KMS-11 (cell line): ENCODE measurements around the gene FTL.

Source experiments
- H2AFZ ChIP-seq: fragments of 200-600 bp; sonication (generic); 2 replicates; pipeline ENCODE4 v1.6.1; 2016; ENCODE audit warnings: antibody characterized with exemption, mixed run types, low read depth
- H3K27ac ChIP-seq: fragments of 200-600 bp; sonication (generic); 2 replicates; pipeline ENCODE4 v1.6.1; 2016; ENCODE audit warnings: mild to moderate bottlenecking, mixed run types
- H3K27me3 ChIP-seq: fragments of 200-600 bp; sonication (generic); 2 replicates; pipeline ENCODE4 v1.6.1; 2017; ENCODE audit warnings: mild to moderate bottlenecking, low read depth, mixed run types, moderate library complexity; ENCODE audit not compliant: insufficient read depth
- H3K36me3 ChIP-seq: fragments of 200-600 bp; sonication (generic); 2 replicates; pipeline ENCODE4 v1.6.1; 2017; ENCODE audit warnings: mild to moderate bottlenecking, mixed run types; ENCODE audit not compliant: insufficient read depth
- H3K4me1 ChIP-seq: fragments of 200-600 bp; sonication (generic); 2 replicates; pipeline ENCODE4 v1.6.1; 2016; ENCODE audit warnings: mild to moderate bottlenecking, low read depth, mixed run types; ENCODE audit not compliant: poor library complexity, severe bottlenecking
- H3K4me2 ChIP-seq: fragments of 200-600 bp; sonication (generic); 2 replicates; pipeline ENCODE4 v1.7.0; 2016; ENCODE audit warnings: mild to moderate bottlenecking, mixed run types
- H3K4me3 ChIP-seq: fragments of 200-600 bp; sonication (generic); IDR thresholded peaks from 2 replicates; pipeline ENCODE4 v1.6.1; 2017; ENCODE audit warnings: low read depth, low read length, mixed read lengths; ENCODE audit not compliant: insufficient read depth
- H3K79me2 ChIP-seq: fragments of 200-600 bp; sonication (generic); 2 replicates; pipeline ENCODE4 v1.6.1; 2016; ENCODE audit warnings: low read depth, mixed run types; ENCODE audit not compliant: insufficient read depth
- H3K9ac ChIP-seq: fragments of 200-600 bp; sonication (generic); 2 replicates; pipeline ENCODE4 v1.6.1; 2016; ENCODE audit warnings: mild to moderate bottlenecking, mixed run types
- H4K20me1 ChIP-seq: fragments of 200-600 bp; sonication (generic); 2 replicates; pipeline ENCODE4 v1.6.1; 2016; ENCODE audit warnings: mild to moderate bottlenecking, mixed run types; ENCODE audit not compliant: insufficient read depth
- TF ChIP-seq, protein P1 (sequence below): fragments of 200-600 bp; sonication (generic); conservative IDR thresholded peaks from 2 replicates; pipeline ENCODE4 v1.6.1; 2017; ENCODE audit warnings: low read depth, mild to moderate bottlenecking, antibody characterized with exemption, low read length, moderate library complexity, mixed read lengths

FTL gene

DNA sequence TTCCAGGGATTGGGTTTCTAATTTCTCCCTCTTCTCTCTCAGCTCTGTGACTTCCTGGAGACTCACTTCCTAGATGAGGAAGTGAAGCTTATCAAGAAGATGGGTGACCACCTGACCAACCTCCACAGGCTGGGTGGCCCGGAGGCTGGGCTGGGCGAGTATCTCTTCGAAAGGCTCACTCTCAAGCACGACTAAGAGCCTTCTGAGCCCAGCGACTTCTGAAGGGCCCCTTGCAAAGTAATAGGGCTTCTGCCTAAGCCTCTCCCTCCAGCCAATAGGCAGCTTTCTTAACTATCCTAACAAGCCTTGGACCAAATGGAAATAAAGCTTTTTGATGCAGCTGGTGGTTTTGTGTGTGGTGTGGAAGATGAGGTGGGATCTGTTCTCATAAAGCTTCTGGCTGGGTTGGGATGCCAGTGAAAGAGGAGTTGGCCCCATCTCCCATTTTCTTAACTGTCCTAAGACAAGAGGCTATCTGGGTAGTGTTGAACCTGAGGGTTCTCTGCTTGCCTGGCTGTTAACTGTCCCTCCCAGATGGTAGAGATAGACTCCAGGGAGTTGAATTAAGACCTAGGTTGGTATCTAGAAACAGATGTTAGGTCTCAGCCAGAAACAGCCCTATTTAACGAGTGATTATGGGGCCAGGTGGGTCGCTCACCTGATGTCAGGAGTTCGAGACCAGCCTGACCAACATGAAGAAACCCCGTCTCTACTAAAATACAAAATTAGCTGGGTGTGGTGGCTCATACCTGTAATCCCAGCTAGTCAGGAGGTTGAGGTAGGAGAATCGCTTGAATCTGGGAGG lies 1.6 kb downstream of the FTL start:
- Histone ChIP-seq H3K27ac (peak overlapping the region; percentile 73; the same call in 1 of the 2 replicates), H3K79me2 (peaks cover 11% of the 10 kb centered on the region), H3K27me3 (no peaks in the 10 kb centered on the region), H3K9ac (peak overlapping the region; percentile 67; the same call in 1 of the 2 replicates), H3K4me1 (peaks cover 39% of the 10 kb centered on the region), H4K20me1 (no peaks in the 10 kb centered on the region), H3K36me3 (no peaks in the 10 kb centered on the region), H3K4me2 (peak overlapping the region; percentile 99), H3K4me3 (no peak overlapping the region), H2AFZ (no peak overlapping the region)
- TF ChIP-seq, protein P1, sequence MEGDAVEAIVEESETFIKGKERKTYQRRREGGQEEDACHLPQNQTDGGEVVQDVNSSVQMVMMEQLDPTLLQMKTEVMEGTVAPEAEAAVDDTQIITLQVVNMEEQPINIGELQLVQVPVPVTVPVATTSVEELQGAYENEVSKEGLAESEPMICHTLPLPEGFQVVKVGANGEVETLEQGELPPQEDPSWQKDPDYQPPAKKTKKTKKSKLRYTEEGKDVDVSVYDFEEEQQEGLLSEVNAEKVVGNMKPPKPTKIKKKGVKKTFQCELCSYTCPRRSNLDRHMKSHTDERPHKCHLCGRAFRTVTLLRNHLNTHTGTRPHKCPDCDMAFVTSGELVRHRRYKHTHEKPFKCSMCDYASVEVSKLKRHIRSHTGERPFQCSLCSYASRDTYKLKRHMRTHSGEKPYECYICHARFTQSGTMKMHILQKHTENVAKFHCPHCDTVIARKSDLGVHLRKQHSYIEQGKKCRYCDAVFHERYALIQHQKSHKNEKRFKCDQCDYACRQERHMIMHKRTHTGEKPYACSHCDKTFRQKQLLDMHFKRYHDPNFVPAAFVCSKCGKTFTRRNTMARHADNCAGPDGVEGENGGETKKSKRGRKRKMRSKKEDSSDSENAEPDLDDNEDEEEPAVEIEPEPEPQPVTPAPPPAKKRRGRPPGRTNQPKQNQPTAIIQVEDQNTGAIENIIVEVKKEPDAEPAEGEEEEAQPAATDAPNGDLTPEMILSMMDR = no peak

DNA sequence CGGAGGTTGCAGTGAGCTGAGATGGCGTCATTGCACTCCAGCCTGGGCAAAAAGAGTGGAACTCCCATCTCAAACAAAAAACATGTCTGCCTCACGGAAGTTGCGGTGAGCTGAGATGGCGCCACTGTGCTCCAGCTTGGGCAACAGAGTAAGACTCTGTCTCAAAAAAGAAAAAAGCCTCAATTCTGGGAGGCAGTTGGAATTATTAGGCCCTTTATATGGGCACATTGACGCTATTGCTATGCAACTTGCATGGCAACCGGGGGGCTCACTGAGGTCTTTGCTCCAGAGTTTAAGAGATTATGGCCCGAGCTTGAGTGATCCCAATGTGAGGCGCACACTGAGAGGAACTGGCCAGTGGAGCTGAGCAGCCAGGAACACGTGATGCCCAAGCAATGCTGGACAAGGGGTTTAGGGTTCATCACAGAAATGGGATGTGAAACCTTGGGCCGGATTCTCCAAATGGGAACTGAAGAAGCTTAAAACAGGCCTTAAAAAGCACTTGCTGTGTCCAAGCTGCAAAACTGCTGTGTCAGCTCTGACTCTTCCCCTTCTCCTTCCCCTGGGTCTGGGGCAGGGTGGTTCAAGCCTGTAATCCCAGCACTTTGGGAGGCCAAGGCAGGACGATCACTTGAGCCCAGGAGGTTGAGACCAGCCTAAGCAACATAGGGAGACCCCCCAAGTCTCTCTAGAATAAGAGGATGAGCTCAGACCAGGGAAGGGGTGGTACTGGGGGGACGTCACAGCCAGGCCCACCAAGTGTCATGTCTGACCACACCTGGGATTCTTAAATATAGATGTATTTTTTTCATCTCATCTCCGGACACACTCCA lies 2.5 kb downstream of the FTL start:
- no peak overlapping the region for H3K9ac ChIP-seq
- no peak overlapping the region for H2AFZ ChIP-seq
- H3K27me3 ChIP-seq = no peaks in the 10 kb centered on the region
- no peaks in the 10 kb centered on the region for H4K20me1 ChIP-seq
- TF ChIP-seq, protein P1 = no peak
- H3K36me3 ChIP-seq = no peaks in the 10 kb centered on the region
- no peak overlapping the region for H3K27ac ChIP-seq
- H3K4me1 ChIP-seq = peaks cover 33% of the 10 kb centered on the region
- peaks cover 11% of the 10 kb centered on the region for H3K79me2 ChIP-seq
- H3K4me2 ChIP-seq = peak overlapping the region; percentile 99; the same call in 1 of the 2 replicates
- H3K4me3 ChIP-seq = no peak overlapping the region

DNA sequence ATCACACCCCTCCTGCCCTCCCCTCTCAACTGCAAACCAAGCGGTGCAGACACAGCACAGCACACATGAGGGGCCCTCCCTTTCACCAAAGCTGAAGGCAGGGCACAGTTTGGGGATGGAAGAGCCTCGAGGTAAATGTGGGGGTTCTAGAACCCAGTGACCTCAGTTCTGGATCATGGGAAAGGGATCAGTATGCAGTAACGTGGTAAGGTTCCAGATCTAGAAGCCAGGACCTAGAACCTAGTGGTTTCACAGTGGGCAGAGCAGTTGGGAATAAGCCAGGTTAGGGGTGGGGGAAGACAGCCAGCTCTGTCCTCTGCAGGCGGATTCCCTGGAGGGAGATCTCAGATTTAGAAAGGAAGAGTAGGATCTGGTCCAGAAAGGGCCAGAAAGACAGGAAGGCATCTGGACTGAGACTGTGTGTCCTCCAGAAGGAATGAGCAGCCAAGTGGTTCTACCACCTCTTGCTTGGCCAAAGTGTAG lies 3.1 kb downstream of the FTL start:
- Histone ChIP-seq H3K4me2 (no peak overlapping the region), H3K9ac (no peak overlapping the region)

DNA sequence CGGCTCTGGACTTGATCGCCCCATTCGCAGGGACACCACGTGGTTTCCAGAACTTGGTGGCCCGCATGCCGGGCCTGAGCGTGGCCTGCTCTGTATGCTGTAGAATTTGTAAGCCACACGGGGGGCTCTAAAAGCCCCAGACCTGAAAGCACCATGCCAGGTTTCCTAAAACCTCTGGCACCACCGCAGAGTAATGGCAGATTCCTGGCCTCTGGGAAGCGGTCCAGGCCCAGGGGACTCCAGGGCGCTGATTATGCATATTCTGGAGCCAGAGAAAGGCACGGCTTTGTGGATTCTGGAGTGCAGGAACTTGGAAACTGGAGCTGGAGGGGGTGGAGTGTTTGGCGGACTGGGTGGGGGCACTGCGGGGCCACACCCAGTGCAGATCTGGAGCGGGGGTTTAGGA lies 3.7 kb downstream of the FTL start:
- Histone ChIP-seq H2AFZ (no peak overlapping the region), H3K4me2 (no peak overlapping the region), H3K27me3 (no peaks in the 10 kb centered on the region), H3K4me3 (no peak overlapping the region), H3K79me2 (peaks cover 11% of the 10 kb centered on the region), H3K36me3 (no peaks in the 10 kb centered on the region), H3K9ac (no peak overlapping the region), H3K4me1 (peaks cover 24% of the 10 kb centered on the region), H4K20me1 (no peaks in the 10 kb centered on the region), H3K27ac (no peak overlapping the region)
- TF ChIP-seq, protein P1 = no peak

More for the DNA sequence above, 3.1 kb downstream of the FTL start:
- H4K20me1 ChIP-seq = no peaks in the 10 kb centered on the region
- peaks cover 30% of the 10 kb centered on the region for H3K4me1 ChIP-seq
- TF ChIP-seq, protein P1 = no peak
- H3K27me3 ChIP-seq = no peaks in the 10 kb centered on the region
- H3K36me3 ChIP-seq = no peaks in the 10 kb centered on the region
- H3K27ac ChIP-seq = no peak overlapping the region
- no peak overlapping the region for H3K4me3 ChIP-seq
- H2AFZ ChIP-seq = no peak overlapping the region
- H3K79me2 ChIP-seq = peaks cover 11% of the 10 kb centered on the region
